H7 (cell line): ENCODE measurements around the gene CCDC97. TPM values are rescaled to one million over a fixed set of nuclear protein-coding genes. Genes with fewer than 3 reads are reported as not detected.
"Not testable (repeated sequence)": the region's sequence is repeated elsewhere in the genome, so short reads cannot be mapped to it uniquely, and the experiment has no call there.

Experiments
- DNase-seq: peaks from one replicate; pipeline ENCODE4 v3.0.0; 2012
- H3K27me3 ChIP-seq: 2 replicates; pipeline ENCODE4 v1.6.0; 2011; ENCODE audit warnings: mild to moderate bottlenecking, low read length; ENCODE audit not compliant: control insufficient read depth, insufficient read depth
- H3K36me3 ChIP-seq: replicated peaks from 2 replicates; pipeline ENCODE4 v1.5.1; 2011; ENCODE audit warnings: low read length; ENCODE audit not compliant: control insufficient read depth, insufficient read depth
- H3K4me3 ChIP-seq: 2 replicates; pipeline ENCODE4 v1.5.1; 2011; ENCODE audit warnings: low read depth, mild to moderate bottlenecking, control low read depth, low read length, moderate library complexity; ENCODE audit not compliant: insufficient read depth
- total RNA-seq: library from RNA; depleted of rRNA; stranded (reverse); fragments of >200 nt; shearing (Covaris generic); gene quantifications from 2 replicates; pipeline ENCODE4 v1.2.3, GENCODE V29; 2014; rRNA removed

CCDC97 gene
- total RNA-seq, 1 experiment from 2014 or later = 19.6 TPM

- peak; percentile 48 for DNase-seq
- Histone ChIP-seq H3K4me3 (no peak overlapping the region), H3K36me3 (no peaks in the 10 kb centered on the region), H3K27me3 (no peaks in the 10 kb centered on the region)
Observed at GRCh38 chr19:41366089-41366488, 56.1 kb downstream of the CCDC97 start.

- DNase-seq = no peak
- Histone ChIP-seq H3K4me3 (no peak overlapping the region), H3K27me3 (no peaks in the 10 kb centered on the region), H3K36me3 (no peaks in the 10 kb centered on the region)
Observed at GRCh38 chr19:41367848-41368301, 57.9 kb downstream of the CCDC97 start.

DNA sequence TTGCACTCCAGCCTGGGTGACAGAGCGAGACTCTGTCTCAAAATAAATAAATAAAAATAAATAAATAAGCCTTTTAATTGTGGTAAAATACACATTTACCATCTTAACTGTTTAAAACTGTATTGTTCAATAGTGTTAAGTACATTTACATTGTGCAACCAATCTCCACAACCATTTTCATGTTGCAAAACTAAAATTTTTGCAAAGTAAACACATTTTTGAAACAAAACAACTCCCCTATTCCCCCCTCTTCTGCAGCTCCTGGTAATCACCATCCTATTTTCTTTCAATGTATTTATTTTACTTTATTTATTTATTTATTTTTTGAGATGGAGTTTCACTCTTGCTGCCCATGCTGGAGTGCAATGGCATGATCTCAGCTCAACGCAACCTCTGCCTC lies 59.8 kb downstream of the CCDC97 start:
- no peak for DNase-seq
- H3K27me3 ChIP-seq = no peaks in the 10 kb centered on the region
- no peaks in the 10 kb centered on the region for H3K36me3 ChIP-seq
- no peak overlapping the region for H3K4me3 ChIP-seq

GRCh38 chr19:41371119-41371518 lies 61.1 kb downstream of the CCDC97 start:
- not testable (repeated sequence) for H3K36me3 ChIP-seq, DNase-seq, H3K4me3 ChIP-seq, H3K27me3 ChIP-seq

DNA sequence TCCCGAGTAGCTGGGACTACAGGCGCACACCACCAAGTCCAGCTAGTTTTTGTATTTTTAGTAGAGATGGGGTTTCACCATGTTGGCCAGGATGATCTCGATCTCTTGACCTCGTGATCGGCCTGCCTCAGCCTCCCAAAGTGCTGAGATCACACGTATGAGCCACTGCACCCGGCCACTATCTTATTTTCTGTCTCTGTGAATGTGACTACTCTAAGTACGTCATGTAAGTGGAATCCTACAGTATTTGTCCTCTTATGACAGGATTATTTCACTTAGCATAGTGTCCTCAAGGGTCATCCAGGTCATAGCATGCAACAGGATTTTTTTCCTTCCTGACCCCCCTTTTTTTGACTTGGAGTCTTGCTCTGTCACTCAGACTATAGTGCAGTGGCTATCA lies 61.6 kb downstream of the CCDC97 start:
- no peak for DNase-seq
- H3K27me3 ChIP-seq = no peaks in the 10 kb centered on the region
- H3K4me3 ChIP-seq = no peak overlapping the region

DNA sequence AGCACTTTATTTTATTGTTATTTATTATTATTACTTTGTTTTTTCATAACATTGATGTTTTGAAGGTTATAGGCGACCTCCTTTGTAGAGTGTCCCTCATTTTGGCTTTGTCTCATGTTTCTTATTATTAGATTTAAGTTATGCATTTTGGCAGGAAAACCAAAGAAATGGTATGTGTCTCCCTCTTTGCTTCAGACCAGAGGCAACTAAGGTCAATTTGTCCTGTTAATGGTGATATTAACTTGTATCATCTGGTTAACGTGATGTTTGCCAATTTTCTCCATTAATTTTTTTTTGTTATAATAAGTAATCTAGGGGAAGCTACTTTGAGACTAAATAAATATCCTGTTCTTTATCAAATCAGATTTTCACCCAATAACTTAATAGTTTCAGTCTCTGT lies 62.5 kb downstream of the CCDC97 start:
- H3K27me3 ChIP-seq = no peaks in the 10 kb centered on the region
- no peak for DNase-seq
- no peaks in the 10 kb centered on the region for H3K36me3 ChIP-seq

More for the DNA sequence above, 61.6 kb downstream of the CCDC97 start:
- no peaks in the 10 kb centered on the region for H3K36me3 ChIP-seq

DNA sequence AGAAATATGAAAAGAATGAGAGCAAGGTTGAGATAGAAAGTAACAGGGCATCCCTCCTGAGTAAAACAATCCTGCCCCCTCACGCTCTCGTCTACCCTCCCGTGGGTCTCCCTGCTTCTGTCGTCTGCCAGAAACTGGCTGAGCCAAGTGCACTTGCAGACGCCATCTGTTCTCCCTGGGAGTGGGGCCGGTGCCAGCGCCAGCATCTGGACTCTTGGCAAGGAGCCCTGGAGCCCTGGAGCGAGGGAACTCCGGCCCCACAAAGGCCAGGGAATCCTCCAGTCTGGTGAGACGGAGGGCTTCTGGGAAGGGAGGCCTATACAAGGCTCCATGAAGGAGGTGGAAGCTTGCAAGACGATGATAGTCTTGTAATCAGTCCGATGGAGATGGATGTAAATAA lies 64.0 kb downstream of the CCDC97 start:
- Histone ChIP-seq H3K36me3 (no peaks in the 10 kb centered on the region; the same call in 1 of the 2 replicates), H3K4me3 (no peak overlapping the region), H3K27me3 (no peaks in the 10 kb centered on the region)
- DNase-seq = no peak

More for the DNA sequence above, 62.5 kb downstream of the CCDC97 start:
- H3K4me3 ChIP-seq = no peak overlapping the region

Other genes with a start within 250 kb of the CCDC97 start
- 0.26 and 0.90 TPM in 2 replicates for gene CYP2A13, start 221.7 kb upstream of the CCDC97 start, total RNA-seq
- 0.24 and 0.30 TPM in 2 replicates for gene CYP2F1, start 195.7 kb upstream of the CCDC97 start, total RNA-seq
- gene CYP2S1, start 117.0 kb upstream of the CCDC97 start, total RNA-seq = 60.4 and 108 TPM in 2 replicates
- gene AXL, start 90.9 kb upstream of the CCDC97 start, total RNA-seq = 23.3 and 26.8 TPM in 2 replicates
- gene HNRNPUL1, start 45.8 kb upstream of the CCDC97 start, total RNA-seq = 178 and 194 TPM in 2 replicates
- 8.6 and 11.6 TPM in 2 replicates for gene TGFB1, start 43.8 kb downstream of the CCDC97 start, total RNA-seq
- 1.1 and 2.9 TPM in 2 replicates for gene B9D2, start 54.0 kb downstream of the CCDC97 start, total RNA-seq
- 8.4 and 13.3 TPM in 2 replicates for gene TMEM91, start 66.4 kb downstream of the CCDC97 start, total RNA-seq
- gene EXOSC5, start 87.2 kb downstream of the CCDC97 start, total RNA-seq = 79.6 and 83.0 TPM in 2 replicates
- gene BCKDHA, start 87.6 kb downstream of the CCDC97 start, total RNA-seq = 36.0 and 53.1 TPM in 2 replicates
- gene B3GNT8, start 117.2 kb downstream of the CCDC97 start, total RNA-seq = 1.9 and 5.3 TPM in 2 replicates
- gene DMAC2, start 129.7 kb downstream of the CCDC97 start, total RNA-seq = 80.0 and 96.0 TPM in 2 replicates
- gene ERICH4, start 133.0 kb downstream of the CCDC97 start, total RNA-seq = not detected in 2 replicates